Retinal pigment epithelial cell (primary cell): ENCODE results near the gene ITGA8.

ENCODE experiments used
- DNase-seq: peaks from one replicate; pipeline ENCODE4 v3.0.0-alpha.2; 2010; ENCODE audit warnings: low read depth
- H3K4me3 ChIP-seq: 2 replicates; pipeline ENCODE4 v1.5.1; 2011; ENCODE audit warnings: mild to moderate bottlenecking, low read length, control low read depth, moderate library complexity
- CTCF ChIP-seq: conservative IDR thresholded peaks from 2 replicates; pipeline ENCODE4 v1.5.1; 2011; ENCODE audit warnings: low read depth, low read length, control low read depth, inconsistent platforms

Gene ITGA8

GRCh38 chr10:15742836-15743235 lies 23.1 kb upstream of the ITGA8 start:
- no peak overlapping the region for H3K4me3 ChIP-seq
- no peak for TF ChIP-seq CTCF
- no peak for DNase-seq

GRCh38 chr10:15742102-15742501 lies 22.4 kb upstream of the ITGA8 start:
- TF ChIP-seq CTCF = no peak
- DNase-seq = no peak
- no peak overlapping the region for H3K4me3 ChIP-seq

GRCh38 chr10:15741581-15741980 lies 21.9 kb upstream of the ITGA8 start:
- H3K4me3 ChIP-seq = no peak overlapping the region
- no peak for TF ChIP-seq CTCF
- no peak for DNase-seq

GRCh38 chr10:15740261-15740660 lies 20.5 kb upstream of the ITGA8 start:
- no peak for DNase-seq
- H3K4me3 ChIP-seq = no peak overlapping the region
- TF ChIP-seq CTCF = no peak

- no peak for TF ChIP-seq CTCF
- no peak overlapping the region for H3K4me3 ChIP-seq
- no peak for DNase-seq
Observed at GRCh38 chr10:15739254-15739970, 19.7 kb upstream of the ITGA8 start.

- no peak for TF ChIP-seq CTCF
- no peak for DNase-seq
- H3K4me3 ChIP-seq = no peak overlapping the region
Observed at GRCh38 chr10:15738270-15738925, 18.7 kb upstream of the ITGA8 start.

- no peak for DNase-seq
- no peak for TF ChIP-seq CTCF
- H3K4me3 ChIP-seq = no peak overlapping the region
Observed at GRCh38 chr10:15737656-15738055, 17.9 kb upstream of the ITGA8 start.
